ENCODE results near the gene EEFSEC. TPM values are rescaled to one million over a fixed set of nuclear protein-coding genes. Genes with fewer than 3 reads are reported as not detected.

EEFSEC gene
- total RNA-seq, 3 donors from 2014 or later: 20.2 to 23.9 (median 21.9) TPM

- no peaks in the 10 kb centered on the region for H3K9me3 Mint-ChIP-seq
- H3K4me3 Mint-ChIP-seq: no peak overlapping the region
- no peaks in the 10 kb centered on the region for H3K36me3 Mint-ChIP-seq (ENCODE audit: insufficient read depth)
- H3K27me3 Mint-ChIP-seq (ENCODE audit: low read depth): peaks cover 46% of the 10 kb centered on the region
- ATAC-seq (no peak), DNase-seq (no peak)
- peaks cover 9% of the 10 kb centered on the region for H3K4me1 Mint-ChIP-seq (ENCODE audit: low read depth)
Measured at GRCh38 chr3:128435561-128435960, 282.3 kb downstream of the EEFSEC start.

- no peak overlapping the region for H3K4me3 Mint-ChIP-seq
- peaks cover 9% of the 10 kb centered on the region for H3K4me1 Mint-ChIP-seq (ENCODE audit: low read depth)
- DNase-seq (no peak), ATAC-seq (no peak)
- H3K9me3 Mint-ChIP-seq: no peaks in the 10 kb centered on the region
- no peaks in the 10 kb centered on the region for H3K36me3 Mint-ChIP-seq (ENCODE audit: insufficient read depth)
- peaks cover 39% of the 10 kb centered on the region for H3K27me3 Mint-ChIP-seq (ENCODE audit: low read depth)
Measured at GRCh38 chr3:128436214-128436613, 282.9 kb downstream of the EEFSEC start.

GRCh38 chr3:128438488-128439072 is 285.3 kb downstream of the EEFSEC start:
- DNase-seq: no peak
- Mint-ChIP-seq H3K36me3 (ENCODE audit: insufficient read depth) (no peaks in the 10 kb centered on the region), H3K27me3 (ENCODE audit: low read depth) (peaks cover 23% of the 10 kb centered on the region), H3K4me1 (ENCODE audit: low read depth) (no peaks in the 10 kb centered on the region), H3K4me3 (no peak overlapping the region), H3K9me3 (no peaks in the 10 kb centered on the region)
- ATAC-seq: no peak

- ATAC-seq: no peak
Measured at GRCh38 chr3:128439226-128439625, 285.9 kb downstream of the EEFSEC start.

GRCh38 chr3:128442070-128442469 is 288.8 kb downstream of the EEFSEC start:
- no peak for DNase-seq
- peaks cover 3% of the 10 kb centered on the region for H3K9me3 Mint-ChIP-seq
- no peak overlapping the region for H3K4me3 Mint-ChIP-seq
- ATAC-seq: no peak
- H3K4me1 Mint-ChIP-seq (ENCODE audit: low read depth): peaks cover 3% of the 10 kb centered on the region
- no peaks in the 10 kb centered on the region for H3K36me3 Mint-ChIP-seq (ENCODE audit: insufficient read depth)
- peaks cover 9% of the 10 kb centered on the region for H3K27me3 Mint-ChIP-seq (ENCODE audit: low read depth)

More at GRCh38 chr3:128439226-128439625, 285.9 kb downstream of the EEFSEC start:
- no peaks in the 10 kb centered on the region for H3K9me3 Mint-ChIP-seq
- no peaks in the 10 kb centered on the region for H3K4me1 Mint-ChIP-seq (ENCODE audit: low read depth)
- H3K4me3 Mint-ChIP-seq: no peak overlapping the region
- peaks cover 18% of the 10 kb centered on the region for H3K27me3 Mint-ChIP-seq (ENCODE audit: low read depth)
- no peak for DNase-seq
- no peaks in the 10 kb centered on the region for H3K36me3 Mint-ChIP-seq (ENCODE audit: insufficient read depth)

GRCh38 chr3:128442949-128443348 is 289.7 kb downstream of the EEFSEC start:
- Mint-ChIP-seq H3K36me3 (ENCODE audit: insufficient read depth) (peaks cover 3% of the 10 kb centered on the region), H3K4me3 (no peak overlapping the region), H3K27me3 (ENCODE audit: low read depth) (peaks cover 9% of the 10 kb centered on the region), H3K9me3 (peaks cover 6% of the 10 kb centered on the region), H3K4me1 (ENCODE audit: low read depth) (peaks cover 11% of the 10 kb centered on the region)
- DNase-seq: no peak
- no peak for ATAC-seq

- H3K27me3 Mint-ChIP-seq (ENCODE audit: low read depth): peaks cover 9% of the 10 kb centered on the region
- H3K4me3 Mint-ChIP-seq: no peak overlapping the region
- H3K9me3 Mint-ChIP-seq: peaks cover 11% of the 10 kb centered on the region
- no peak for DNase-seq
- H3K36me3 Mint-ChIP-seq (ENCODE audit: insufficient read depth): peaks cover 3% of the 10 kb centered on the region
- no peak for ATAC-seq
- peaks cover 17% of the 10 kb centered on the region for H3K4me1 Mint-ChIP-seq (ENCODE audit: low read depth)
Measured at GRCh38 chr3:128443771-128444170, 290.5 kb downstream of the EEFSEC start.

GRCh38 chr3:128445357-128445756 is 292.1 kb downstream of the EEFSEC start:
- Mint-ChIP-seq H3K9me3 (peaks cover 14% of the 10 kb centered on the region), H3K4me1 (ENCODE audit: low read depth) (peaks cover 24% of the 10 kb centered on the region), H3K27me3 (ENCODE audit: low read depth) (no peaks in the 10 kb centered on the region), H3K36me3 (ENCODE audit: insufficient read depth) (peaks cover 3% of the 10 kb centered on the region), H3K4me3 (no peak overlapping the region)
- DNase-seq (no peak), ATAC-seq (no peak)

- DNase-seq (no peak), ATAC-seq (no peak)
- Mint-ChIP-seq H3K9me3 (peaks cover 14% of the 10 kb centered on the region), H3K36me3 (ENCODE audit: insufficient read depth) (peaks cover 3% of the 10 kb centered on the region), H3K4me1 (ENCODE audit: low read depth) (peaks cover 24% of the 10 kb centered on the region), H3K4me3 (no peak overlapping the region), H3K27me3 (ENCODE audit: low read depth) (peaks cover 5% of the 10 kb centered on the region)
Measured at GRCh38 chr3:128446821-128447220, 293.5 kb downstream of the EEFSEC start.

- Mint-ChIP-seq H3K4me1 (ENCODE audit: low read depth) (peaks cover 24% of the 10 kb centered on the region), H3K9me3 (peaks cover 14% of the 10 kb centered on the region), H3K27me3 (ENCODE audit: low read depth) (peaks cover 6% of the 10 kb centered on the region), H3K36me3 (ENCODE audit: insufficient read depth) (peaks cover 3% of the 10 kb centered on the region), H3K4me3 (no peak overlapping the region)
- DNase-seq (no peak), ATAC-seq (peak; percentile 87)
Measured at GRCh38 chr3:128447561-128448013, 294.3 kb downstream of the EEFSEC start.

GRCh38 chr3:128448491-128448890 is 295.2 kb downstream of the EEFSEC start:
- H3K4me1 Mint-ChIP-seq (ENCODE audit: low read depth): peaks cover 24% of the 10 kb centered on the region
- H3K9me3 Mint-ChIP-seq: peaks cover 14% of the 10 kb centered on the region
- H3K27me3 Mint-ChIP-seq (ENCODE audit: low read depth): peaks cover 11% of the 10 kb centered on the region
- ATAC-seq (peak in 1 of 2 donors; percentile 21), DNase-seq (no peak)
- peaks cover 3% of the 10 kb centered on the region for H3K36me3 Mint-ChIP-seq (ENCODE audit: insufficient read depth)
- H3K4me3 Mint-ChIP-seq: peak overlapping the region; percentile 37

GRCh38 chr3:128449111-128449638 is 295.9 kb downstream of the EEFSEC start:
- peaks cover 14% of the 10 kb centered on the region for H3K9me3 Mint-ChIP-seq
- no peak for ATAC-seq
- no peak overlapping the region for H3K4me3 Mint-ChIP-seq
- peaks cover 3% of the 10 kb centered on the region for H3K36me3 Mint-ChIP-seq (ENCODE audit: insufficient read depth)
- DNase-seq: no peak
- peaks cover 13% of the 10 kb centered on the region for H3K27me3 Mint-ChIP-seq (ENCODE audit: low read depth)
- H3K4me1 Mint-ChIP-seq (ENCODE audit: low read depth): peaks cover 24% of the 10 kb centered on the region

- peaks cover 10% of the 10 kb centered on the region for H3K9me3 Mint-ChIP-seq
- H3K4me1 Mint-ChIP-seq (ENCODE audit: low read depth): peaks cover 21% of the 10 kb centered on the region
- H3K27me3 Mint-ChIP-seq (ENCODE audit: low read depth): peaks cover 37% of the 10 kb centered on the region
- DNase-seq (no peak), ATAC-seq (no peak)
- H3K36me3 Mint-ChIP-seq (ENCODE audit: insufficient read depth): peaks cover 2% of the 10 kb centered on the region
- no peak overlapping the region for H3K4me3 Mint-ChIP-seq
Measured at GRCh38 chr3:128452120-128452519, 298.8 kb downstream of the EEFSEC start.

GRCh38 chr3:128452678-128453275 is 299.5 kb downstream of the EEFSEC start:
- no peak for DNase-seq
- Mint-ChIP-seq H3K36me3 (ENCODE audit: insufficient read depth) (no peaks in the 10 kb centered on the region), H3K4me1 (ENCODE audit: low read depth) (peaks cover 14% of the 10 kb centered on the region), H3K9me3 (peaks cover 7% of the 10 kb centered on the region), H3K4me3 (no peak overlapping the region), H3K27me3 (ENCODE audit: low read depth) (peaks cover 37% of the 10 kb centered on the region)
- ATAC-seq: no peak

All from activated T-cell treated with anti-CD3 and anti-CD28 coated beads, Interleukin-2, amount 50 U/mL, for 4 hours (primary cell).